K562 treated with DMSO at 1 percent for 24 hours (cell line): ENCODE results near the gene FAM171A1. TPM values are rescaled to one million over a fixed set of nuclear protein-coding genes. Genes with fewer than 3 reads are reported as not detected.

ENCODE experiments used
- total RNA-seq: library from RNA; unstranded; fragments of 300-600 nt; gene quantifications from 2 replicates; pipeline ENCODE4 v1.2.3, GENCODE V29; 2022; ENCODE audit warnings: low read depth; ENCODE audit not compliant: insufficient read depth

Gene FAM171A1
- 7.4 and 7.6 TPM in 2 replicates for total RNA-seq

DNA sequence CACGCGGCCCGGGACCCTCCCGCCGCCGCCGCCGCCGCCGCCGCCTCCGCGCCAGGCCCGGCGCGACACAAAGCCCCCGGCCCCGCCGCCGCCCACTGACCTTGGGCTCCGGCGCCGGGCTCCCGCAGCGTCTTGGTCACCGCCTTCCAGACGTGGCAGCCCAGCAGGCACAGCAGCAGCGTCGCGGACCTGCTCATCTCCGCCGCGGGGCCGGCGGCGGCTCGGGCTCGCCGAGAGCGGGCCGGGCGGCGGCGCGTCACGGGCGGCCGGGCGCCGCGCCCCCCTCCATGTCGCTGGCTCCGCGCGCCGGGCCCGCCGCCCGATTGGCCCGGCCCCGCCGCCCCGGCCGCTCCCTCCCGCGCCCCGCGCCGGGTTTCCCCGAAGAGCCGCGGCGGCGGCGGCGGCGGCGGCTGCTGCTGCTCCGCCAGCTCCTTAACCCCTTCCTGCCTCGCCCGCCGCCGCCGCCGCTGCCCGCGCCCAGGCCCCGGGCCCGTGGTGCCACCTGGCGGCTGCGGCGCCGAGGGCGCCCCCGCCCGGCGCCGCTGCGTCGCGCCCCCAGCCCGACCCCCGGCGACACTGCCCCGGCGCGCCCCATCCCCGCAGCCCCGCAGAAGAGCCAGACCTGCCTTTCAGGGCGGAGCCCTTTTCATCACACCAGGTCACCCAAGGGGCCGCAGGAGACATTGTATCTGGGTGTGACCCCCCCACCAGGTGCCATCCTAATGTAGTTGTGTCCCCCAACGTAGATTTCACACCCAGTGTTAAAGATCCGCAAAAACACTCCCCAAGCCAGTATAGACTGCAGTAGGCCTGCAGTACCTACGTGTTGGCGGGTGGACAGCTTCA is at the start of gene FAM171A1:
FAM171A1 (minus strand) TSS at position 434 of the 846 bp plus-strand sequence; CDS start at position 197, 237 bp downstream.

DNA sequence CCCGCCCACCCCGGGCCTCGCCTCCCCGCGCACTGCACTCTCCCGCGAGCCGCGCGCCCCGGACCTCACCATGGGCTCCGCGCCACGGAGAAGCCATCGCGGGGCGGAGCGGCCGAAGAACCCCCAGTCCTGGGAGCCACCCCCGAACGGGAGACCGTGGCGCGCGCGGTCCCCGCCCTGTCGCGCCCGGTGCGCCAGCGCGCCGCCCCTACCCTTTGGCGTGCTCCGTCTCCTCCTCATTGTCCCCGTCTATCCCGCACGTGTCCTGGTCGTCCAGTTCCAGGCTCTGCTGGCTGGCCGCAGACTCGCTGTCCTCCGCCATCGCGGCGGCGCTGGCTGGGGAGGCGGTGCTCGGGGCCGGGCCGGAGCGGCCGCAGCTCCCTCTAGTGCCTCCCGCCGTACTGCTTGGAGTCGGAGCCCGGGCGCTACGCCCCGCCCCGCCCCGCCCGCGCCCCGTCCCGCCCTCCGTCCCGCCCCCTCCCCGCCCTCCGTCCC is 202.8 kb downstream of the FAM171A1 start, which contains the start of gene NMT2:
NMT2 (minus strand) TSS at position 403 of the 495 bp plus-strand sequence; CDS start at position 322, 81 bp downstream.

Other genes with a start within 250 kb of the FAM171A1 start
- gene NMT2, start 202.6 kb downstream of the FAM171A1 start, total RNA-seq: 15.6 and 16.5 TPM in 2 replicates